Measurements from ENCODE around the gene CTSW. TPM values are rescaled to one million over a fixed set of nuclear protein-coding genes. Genes with fewer than 3 reads are reported as not detected.

Gene CTSW
- total and polyA plus RNA-seq, 12 donors, result 0.17 to 7.9 (median 0.55) TPM; not detected in 1

DNA sequence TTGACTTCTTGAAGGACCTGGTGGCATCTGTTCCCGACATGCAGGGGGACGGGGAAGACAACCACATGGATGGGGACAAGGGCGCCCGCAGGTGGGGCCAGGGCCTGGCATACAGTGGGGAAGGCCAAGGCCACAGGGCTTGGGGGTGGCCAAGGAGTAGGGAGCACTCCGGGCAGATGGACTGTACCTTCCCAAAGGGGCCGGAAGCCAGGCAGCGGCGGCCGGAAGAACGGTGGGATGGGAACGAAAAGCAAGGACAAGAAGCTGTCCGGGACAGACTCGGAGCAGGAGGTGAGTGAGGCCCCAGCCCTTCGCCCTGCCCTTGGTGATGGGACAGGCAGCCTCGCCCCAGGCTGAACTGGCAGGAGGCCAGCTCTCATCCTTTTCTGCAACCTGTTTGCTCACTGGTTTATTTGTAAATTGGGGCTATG, 40.8 kb downstream of the CTSW start:
- TF ChIP-seq, protein P1, sequence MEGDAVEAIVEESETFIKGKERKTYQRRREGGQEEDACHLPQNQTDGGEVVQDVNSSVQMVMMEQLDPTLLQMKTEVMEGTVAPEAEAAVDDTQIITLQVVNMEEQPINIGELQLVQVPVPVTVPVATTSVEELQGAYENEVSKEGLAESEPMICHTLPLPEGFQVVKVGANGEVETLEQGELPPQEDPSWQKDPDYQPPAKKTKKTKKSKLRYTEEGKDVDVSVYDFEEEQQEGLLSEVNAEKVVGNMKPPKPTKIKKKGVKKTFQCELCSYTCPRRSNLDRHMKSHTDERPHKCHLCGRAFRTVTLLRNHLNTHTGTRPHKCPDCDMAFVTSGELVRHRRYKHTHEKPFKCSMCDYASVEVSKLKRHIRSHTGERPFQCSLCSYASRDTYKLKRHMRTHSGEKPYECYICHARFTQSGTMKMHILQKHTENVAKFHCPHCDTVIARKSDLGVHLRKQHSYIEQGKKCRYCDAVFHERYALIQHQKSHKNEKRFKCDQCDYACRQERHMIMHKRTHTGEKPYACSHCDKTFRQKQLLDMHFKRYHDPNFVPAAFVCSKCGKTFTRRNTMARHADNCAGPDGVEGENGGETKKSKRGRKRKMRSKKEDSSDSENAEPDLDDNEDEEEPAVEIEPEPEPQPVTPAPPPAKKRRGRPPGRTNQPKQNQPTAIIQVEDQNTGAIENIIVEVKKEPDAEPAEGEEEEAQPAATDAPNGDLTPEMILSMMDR (IDR thresholded peaks at IDR 0.05), result no peak
- no peak for ATAC-seq
- Histone ChIP-seq H3K9me3 (no peaks in the 10 kb centered on the region), H3K4me1 (peaks cover 31 to 52% (median 43%) of the 10 kb centered on the region in 9 donors), H3K36me3 (peaks cover 0 to 42% (median 4%) of the 10 kb centered on the region in 9 donors), H3K27ac (peak overlapping the region in 6 of 10 donors; percentile 90 to 96 (median 94)), H3K27me3 (no peaks in the 10 kb centered on the region), H3K4me3 (peak overlapping the region in 9 of 10 donors; percentile 81 to 100 (median 98))
- DNase-seq, result peak in 1 of 2 donors; percentile 17
- WGBS, 2 donors, result 60 to 70% methylated on average over 15 of the region's 15 CpGs
- intact Hi-C loops (cut with DNase I), result loop anchor here in 1 of 10 donors (5.0 kb wide), 1 partner anchor 42 kb away; the partner anchor contains the start of gene SART1

DNA sequence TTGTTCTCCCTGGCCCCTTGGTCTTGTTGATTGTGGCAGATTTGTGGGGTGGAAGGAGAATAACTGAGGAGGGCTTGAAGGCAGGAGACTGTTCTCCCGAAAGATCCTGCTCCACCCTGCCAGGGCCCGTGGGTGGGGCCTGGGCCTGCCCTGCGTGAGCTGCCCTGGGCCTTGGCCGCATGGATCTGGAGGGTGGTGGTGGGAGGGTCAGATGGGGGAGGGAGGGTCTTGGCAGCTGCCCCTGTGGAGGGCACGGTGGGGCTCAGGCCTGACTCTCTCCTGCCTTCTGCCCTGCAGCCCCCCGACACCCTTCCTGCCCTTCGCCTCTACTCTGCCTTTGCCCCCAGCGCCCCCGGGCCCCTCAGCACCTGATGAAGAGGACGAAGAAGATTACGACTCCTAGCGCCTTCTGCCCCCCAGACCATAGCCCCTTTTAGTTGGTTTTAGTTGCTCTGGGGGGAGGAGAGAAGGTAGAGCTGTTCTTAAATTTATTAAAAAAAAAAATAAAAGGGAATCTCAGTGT, 41.5 kb downstream of the CTSW start:
- peaks cover 24 to 45% (median 36%) of the 10 kb centered on the region in 9 donors for H3K4me1 ChIP-seq
- 89 to 94% methylated on average over 12 of the region's 12 CpGs for WGBS, 2 donors
- H3K36me3 ChIP-seq, result peaks cover 0 to 42% (median 4%) of the 10 kb centered on the region in 9 donors
- no peak overlapping the region for H3K27ac ChIP-seq
- TF ChIP-seq, protein P1 (IDR thresholded peaks at IDR 0.05), result no peak
- H3K27me3 ChIP-seq, result no peaks in the 10 kb centered on the region
- intact Hi-C loops (cut with DNase I), result loop anchor here in 1 of 10 donors (5.0 kb wide), 1 partner anchor 41 kb away; the partner anchor contains the start of gene SART1
- peak overlapping the region in 5 of 10 donors; percentile 81 to 100 (median 98) for H3K4me3 ChIP-seq
- no peaks in the 10 kb centered on the region for H3K9me3 ChIP-seq
- ATAC-seq, result no peak
- no peak for DNase-seq

DNA sequence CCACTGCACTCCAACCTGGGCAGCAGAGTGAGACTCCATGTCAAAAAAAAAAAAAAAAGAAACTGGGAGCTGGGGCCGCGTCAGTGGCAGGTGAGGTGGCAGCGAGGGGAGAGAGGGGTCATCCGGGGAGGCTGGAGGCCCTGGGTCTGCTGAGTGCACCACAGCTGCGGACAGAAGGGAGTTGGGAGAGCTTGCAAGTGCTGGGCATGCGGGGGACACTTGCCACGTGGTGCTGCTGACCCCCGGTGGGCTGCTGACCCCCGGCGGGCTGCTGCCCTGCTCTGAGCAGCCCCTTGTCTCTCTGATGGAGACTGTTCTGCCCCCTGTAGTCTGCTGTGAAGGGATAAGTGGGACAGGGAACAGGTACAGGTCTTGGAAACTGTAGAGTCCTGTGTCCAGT, 42.2 kb downstream of the CTSW start:
- H3K4me3 ChIP-seq, result no peak overlapping the region
- TF ChIP-seq, protein P1 (IDR thresholded peaks at IDR 0.05), result no peak
- 95% methylated on average over 10 of the region's 10 CpGs for WGBS, 2 donors
- H3K36me3 ChIP-seq, result peaks cover 0 to 42% (median 4%) of the 10 kb centered on the region in 9 donors
- no peak overlapping the region for H3K27ac ChIP-seq
- no peaks in the 10 kb centered on the region for H3K27me3 ChIP-seq
- no peak for ATAC-seq
- peaks cover 20 to 37% (median 28%) of the 10 kb centered on the region in 9 donors for H3K4me1 ChIP-seq
- intact Hi-C loops (cut with DNase I), result loop anchor here in 1 of 10 donors (5.0 kb wide), 1 partner anchor 40 kb away; the partner anchor contains the start of gene SART1
- DNase-seq, result no peak
- no peaks in the 10 kb centered on the region for H3K9me3 ChIP-seq

DNA sequence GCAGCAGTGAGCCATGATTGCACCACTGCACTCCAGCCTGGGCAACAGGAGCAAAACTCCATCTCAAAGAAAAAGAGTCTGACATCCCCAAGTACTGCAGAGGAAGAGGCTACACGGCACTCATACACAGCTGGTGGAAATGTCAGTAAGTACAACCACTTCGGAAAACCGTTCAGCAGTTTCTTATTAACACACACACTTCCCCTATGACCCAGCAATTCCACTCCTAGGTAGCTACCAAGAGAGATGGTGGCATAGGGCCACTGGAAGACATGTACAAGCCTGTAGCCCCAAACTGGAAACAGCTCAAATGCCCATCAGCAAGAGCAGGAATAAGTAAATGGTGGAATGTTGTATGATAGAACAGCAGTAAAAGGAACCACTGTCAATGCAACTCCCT, 42.9 kb downstream of the CTSW start:
- Histone ChIP-seq H3K4me3 (no peak overlapping the region), H3K27me3 (no peaks in the 10 kb centered on the region), H3K9me3 (no peaks in the 10 kb centered on the region), H3K27ac (no peak overlapping the region), H3K4me1 (peaks cover 14 to 30% (median 22%) of the 10 kb centered on the region in 9 donors), H3K36me3 (peaks cover 0 to 37% (median 4%) of the 10 kb centered on the region in 9 donors)
- TF ChIP-seq, protein P1 (IDR thresholded peaks at IDR 0.05), result no peak
- DNase-seq (no peak), ATAC-seq (no peak)
- intact Hi-C loops (cut with DNase I), result loop anchor here in 1 of 10 donors (5.0 kb wide), 1 partner anchor 40 kb away; the partner anchor contains the start of gene SART1
- WGBS, 2 donors, result 80 to 85% methylated on average over 3 of the region's 3 CpGs
